HepG2 (cell line): ENCODE measurements around the gene NLGN2. TPM values are rescaled to one million over a fixed set of nuclear protein-coding genes. Genes with fewer than 3 reads are reported as not detected.

ENCODE experiments used
- MAZ ChIP-seq, 2 experiments: sonication (generic) in 1 of 2; formaldehyde crosslinking in 1 of 2; IDR thresholded peaks; 2 replicates each; pipeline versions ENCODE4 v1.5.0 to v1.6.1; 2012 to 2020; ENCODE audit warnings: low read depth in 2 of 2, mild to moderate bottlenecking in 2 of 2, borderline replicate concordance in 1 of 2, improper control_type of control experiment in 1 of 2, low read length in 1 of 2, missing genetic modification reagents in 1 of 2, moderate library complexity in 1 of 2
- PHF21A ChIP-seq: sonication (generic); formaldehyde crosslinking; IDR thresholded peaks from 2 replicates; pipeline ENCODE4 v1.5.0; 2020; ENCODE audit warnings: mild to moderate bottlenecking, missing genetic modification reagents
- POLR2G ChIP-seq: fragments of 200-400 bp; formaldehyde crosslinking; IDR thresholded peaks from 2 replicates; pipeline ENCODE4 v1.6.1; 2018; ENCODE audit warnings: mild to moderate bottlenecking, low read depth, low read length, moderate library complexity
- ZNF143 ChIP-seq: sonication (generic); formaldehyde crosslinking; IDR thresholded peaks from 2 replicates; pipeline ENCODE4 v1.4.0; 2020; ENCODE audit warnings: missing genetic modification reagents
- ZNF441 ChIP-seq: sonication (generic); formaldehyde crosslinking; IDR thresholded peaks from 2 replicates; pipeline ENCODE4 v1.7.0; 2021; ENCODE audit warnings: missing genetic modification reagents, borderline replicate concordance
- polyA plus RNA-seq, 8 experiments: library from polyadenylated mRNA; depleted of rRNA in 3 of 8; stranded (reverse) in 7 of 8; unstranded in 1 of 8; fragments of >200 nt; fragmentation: Illumina TruSeq in 4 of 8; extraction: Trizol in 4 of 8; gene quantifications; 2 replicates each; pipeline versions ENCODE4 v1.2.1 to v1.2.3, GENCODE V29; 2011 to 2016; ENCODE audit warnings: low read depth in 4 of 8, missing spikeins in 1 of 8, mixed read lengths in 1 of 8; ENCODE audit not compliant: insufficient read depth in 1 of 8
- total RNA-seq, 5 experiments: library from RNA; depleted of rRNA; stranded (reverse); fragments of >200 nt; fragmentation: Illumina TruSeq; extraction: Trizol; gene quantifications; 2 replicates each; pipeline ENCODE4 v1.2.3, GENCODE V29; 2016; ENCODE audit warnings: low read depth in 1 of 5
- TF ChIP-seq, protein P1 (sequence below): IDR thresholded peaks from 2 replicates; pipeline ENCODE4 v1.6.1; 2018; ENCODE audit warnings: missing genetic modification reagents
- TF ChIP-seq, protein P2 (sequence below): IDR thresholded peaks from 2 replicates; pipeline ENCODE4 v1.6.1; 2012; ENCODE audit warnings: inconsistent platforms
- TF ChIP-seq, protein P3 (sequence below), 2 experiments: sonication (generic) in 1 of 2; formaldehyde crosslinking in 1 of 2; IDR thresholded peaks; 2 replicates each; pipeline versions ENCODE4 v1.5.1 to v1.6.1; 2011 to 2020; ENCODE audit warnings: borderline replicate concordance in 1 of 2, low read depth in 1 of 2, low read length in 1 of 2, mild to moderate bottlenecking in 1 of 2, missing genetic modification reagents in 1 of 2, moderate library complexity in 1 of 2
- TF ChIP-seq, protein P4 (sequence below): sonication (generic); formaldehyde crosslinking; IDR thresholded peaks from 2 replicates; pipeline ENCODE4; 2020; ENCODE audit warnings: missing genetic modification reagents, mild to moderate bottlenecking, borderline replicate concordance
- TF ChIP-seq, protein P5 (sequence below): sonication (generic); formaldehyde crosslinking; IDR thresholded peaks from 2 replicates; pipeline ENCODE4 v1.8.0; 2022; ENCODE audit warnings: missing genetic modification reagents, low read depth, mild to moderate bottlenecking, borderline replicate concordance
- TF ChIP-seq, protein P6 (sequence below): sonication (generic); formaldehyde crosslinking; IDR thresholded peaks from 2 replicates; pipeline ENCODE4 v1.5.1; 2020; ENCODE audit warnings: mild to moderate bottlenecking, missing genetic modification reagents, moderate library complexity

The NLGN2 gene
- total and polyA plus RNA-seq, 2 of the 13 experiments (the other 11 are each of a cell fraction or from before 2014, with no cell fraction given) = 1.9 to 11.0 TPM

DNA sequence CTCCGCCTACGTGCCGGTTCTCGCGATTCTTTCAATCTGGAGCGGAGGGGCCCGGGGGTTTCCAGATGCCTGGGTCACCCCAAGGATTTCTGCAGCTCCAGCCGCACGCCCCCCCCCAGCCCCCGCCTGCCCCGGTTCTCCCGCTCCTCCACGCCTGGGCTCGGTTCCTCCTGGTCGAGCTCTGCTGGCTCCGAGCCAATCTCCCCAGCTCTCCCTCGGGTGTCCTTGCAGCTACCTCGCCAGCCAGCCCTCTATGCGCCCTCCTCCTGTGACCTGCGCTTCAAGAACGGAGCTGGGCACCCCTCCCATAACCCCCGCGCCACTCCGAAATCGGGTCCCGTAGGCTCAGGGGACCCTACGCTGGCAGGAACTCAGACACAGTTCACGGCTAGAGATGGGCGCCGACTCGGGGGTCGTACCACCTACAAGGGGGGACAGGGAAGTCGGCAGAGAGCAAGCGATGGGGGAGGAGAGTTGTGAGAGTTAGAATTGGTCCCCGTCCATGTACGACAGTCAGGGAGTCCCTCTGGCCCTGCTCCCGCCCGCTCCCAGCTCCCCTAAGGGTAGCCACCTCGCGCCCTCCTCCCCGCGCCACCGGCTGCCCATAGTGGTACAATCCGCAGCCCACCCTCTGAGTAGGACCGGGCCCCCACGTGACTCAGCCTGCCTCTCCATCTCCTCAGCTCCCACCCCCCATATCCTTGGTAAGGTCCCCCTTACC, 32.6 kb downstream of the NLGN2 start (continued):
- TF ChIP-seq, protein P1, sequence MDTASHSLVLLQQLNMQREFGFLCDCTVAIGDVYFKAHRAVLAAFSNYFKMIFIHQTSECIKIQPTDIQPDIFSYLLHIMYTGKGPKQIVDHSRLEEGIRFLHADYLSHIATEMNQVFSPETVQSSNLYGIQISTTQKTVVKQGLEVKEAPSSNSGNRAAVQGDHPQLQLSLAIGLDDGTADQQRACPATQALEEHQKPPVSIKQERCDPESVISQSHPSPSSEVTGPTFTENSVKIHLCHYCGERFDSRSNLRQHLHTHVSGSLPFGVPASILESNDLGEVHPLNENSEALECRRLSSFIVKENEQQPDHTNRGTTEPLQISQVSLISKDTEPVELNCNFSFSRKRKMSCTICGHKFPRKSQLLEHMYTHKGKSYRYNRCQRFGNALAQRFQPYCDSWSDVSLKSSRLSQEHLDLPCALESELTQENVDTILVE (CRISPR knock-in tag) = no peak
- TF ChIP-seq, protein P2, sequence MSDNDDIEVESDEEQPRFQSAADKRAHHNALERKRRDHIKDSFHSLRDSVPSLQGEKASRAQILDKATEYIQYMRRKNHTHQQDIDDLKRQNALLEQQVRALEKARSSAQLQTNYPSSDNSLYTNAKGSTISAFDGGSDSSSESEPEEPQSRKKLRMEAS = peak; percentile 56
- TF ChIP-seq ZNF441 (CRISPR knock-in tag) (no peak), POLR2G (peak; percentile 44; the same call in 1 of the 2 replicates), ZNF143 (CRISPR knock-in tag) (peak; percentile 32; the same call in 1 of the 2 replicates), MAZ (IDR thresholded peaks at IDR 0.05; ENCODE audit: borderline replicate concordance, low read depth, low read length) (no peak), MAZ (CRISPR knock-in tag; IDR thresholded peaks at IDR 0.05; ENCODE audit: low read depth) (peak; percentile 42; the same call in 1 of the 2 replicates), PHF21A (CRISPR knock-in tag) (0 out of 2 replicates have a peak, but pooled peaks have one; percentile 2)
- TF ChIP-seq, protein P3, sequence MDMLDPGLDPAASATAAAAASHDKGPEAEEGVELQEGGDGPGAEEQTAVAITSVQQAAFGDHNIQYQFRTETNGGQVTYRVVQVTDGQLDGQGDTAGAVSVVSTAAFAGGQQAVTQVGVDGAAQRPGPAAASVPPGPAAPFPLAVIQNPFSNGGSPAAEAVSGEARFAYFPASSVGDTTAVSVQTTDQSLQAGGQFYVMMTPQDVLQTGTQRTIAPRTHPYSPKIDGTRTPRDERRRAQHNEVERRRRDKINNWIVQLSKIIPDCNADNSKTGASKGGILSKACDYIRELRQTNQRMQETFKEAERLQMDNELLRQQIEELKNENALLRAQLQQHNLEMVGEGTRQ (IDR thresholded peaks at IDR 0.05; ENCODE audit: low read depth, low read length) = no peak
- TF ChIP-seq, protein P3 (CRISPR knock-in tag; IDR thresholded peaks at IDR 0.05; ENCODE audit: borderline replicate concordance) = peak; percentile 72; the same call in 1 of the 2 replicates
- TF ChIP-seq, protein P4, sequence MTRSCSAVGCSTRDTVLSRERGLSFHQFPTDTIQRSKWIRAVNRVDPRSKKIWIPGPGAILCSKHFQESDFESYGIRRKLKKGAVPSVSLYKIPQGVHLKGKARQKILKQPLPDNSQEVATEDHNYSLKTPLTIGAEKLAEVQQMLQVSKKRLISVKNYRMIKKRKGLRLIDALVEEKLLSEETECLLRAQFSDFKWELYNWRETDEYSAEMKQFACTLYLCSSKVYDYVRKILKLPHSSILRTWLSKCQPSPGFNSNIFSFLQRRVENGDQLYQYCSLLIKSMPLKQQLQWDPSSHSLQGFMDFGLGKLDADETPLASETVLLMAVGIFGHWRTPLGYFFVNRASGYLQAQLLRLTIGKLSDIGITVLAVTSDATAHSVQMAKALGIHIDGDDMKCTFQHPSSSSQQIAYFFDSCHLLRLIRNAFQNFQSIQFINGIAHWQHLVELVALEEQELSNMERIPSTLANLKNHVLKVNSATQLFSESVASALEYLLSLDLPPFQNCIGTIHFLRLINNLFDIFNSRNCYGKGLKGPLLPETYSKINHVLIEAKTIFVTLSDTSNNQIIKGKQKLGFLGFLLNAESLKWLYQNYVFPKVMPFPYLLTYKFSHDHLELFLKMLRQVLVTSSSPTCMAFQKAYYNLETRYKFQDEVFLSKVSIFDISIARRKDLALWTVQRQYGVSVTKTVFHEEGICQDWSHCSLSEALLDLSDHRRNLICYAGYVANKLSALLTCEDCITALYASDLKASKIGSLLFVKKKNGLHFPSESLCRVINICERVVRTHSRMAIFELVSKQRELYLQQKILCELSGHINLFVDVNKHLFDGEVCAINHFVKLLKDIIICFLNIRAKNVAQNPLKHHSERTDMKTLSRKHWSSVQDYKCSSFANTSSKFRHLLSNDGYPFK (CRISPR knock-in tag) = peak; percentile 45; the same call in 1 of the 2 replicates
- TF ChIP-seq, protein P5, sequence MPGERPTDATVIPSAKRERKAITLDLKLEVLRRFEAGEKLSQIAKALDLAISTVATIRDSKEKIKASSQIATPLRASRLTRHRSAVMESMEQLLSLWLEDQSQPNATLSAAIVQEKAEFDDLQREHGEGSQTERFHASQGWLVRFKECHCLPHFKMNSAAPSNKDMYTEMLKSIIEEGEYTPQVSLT (CRISPR knock-in tag) = no peak
- TF ChIP-seq, protein P6, sequence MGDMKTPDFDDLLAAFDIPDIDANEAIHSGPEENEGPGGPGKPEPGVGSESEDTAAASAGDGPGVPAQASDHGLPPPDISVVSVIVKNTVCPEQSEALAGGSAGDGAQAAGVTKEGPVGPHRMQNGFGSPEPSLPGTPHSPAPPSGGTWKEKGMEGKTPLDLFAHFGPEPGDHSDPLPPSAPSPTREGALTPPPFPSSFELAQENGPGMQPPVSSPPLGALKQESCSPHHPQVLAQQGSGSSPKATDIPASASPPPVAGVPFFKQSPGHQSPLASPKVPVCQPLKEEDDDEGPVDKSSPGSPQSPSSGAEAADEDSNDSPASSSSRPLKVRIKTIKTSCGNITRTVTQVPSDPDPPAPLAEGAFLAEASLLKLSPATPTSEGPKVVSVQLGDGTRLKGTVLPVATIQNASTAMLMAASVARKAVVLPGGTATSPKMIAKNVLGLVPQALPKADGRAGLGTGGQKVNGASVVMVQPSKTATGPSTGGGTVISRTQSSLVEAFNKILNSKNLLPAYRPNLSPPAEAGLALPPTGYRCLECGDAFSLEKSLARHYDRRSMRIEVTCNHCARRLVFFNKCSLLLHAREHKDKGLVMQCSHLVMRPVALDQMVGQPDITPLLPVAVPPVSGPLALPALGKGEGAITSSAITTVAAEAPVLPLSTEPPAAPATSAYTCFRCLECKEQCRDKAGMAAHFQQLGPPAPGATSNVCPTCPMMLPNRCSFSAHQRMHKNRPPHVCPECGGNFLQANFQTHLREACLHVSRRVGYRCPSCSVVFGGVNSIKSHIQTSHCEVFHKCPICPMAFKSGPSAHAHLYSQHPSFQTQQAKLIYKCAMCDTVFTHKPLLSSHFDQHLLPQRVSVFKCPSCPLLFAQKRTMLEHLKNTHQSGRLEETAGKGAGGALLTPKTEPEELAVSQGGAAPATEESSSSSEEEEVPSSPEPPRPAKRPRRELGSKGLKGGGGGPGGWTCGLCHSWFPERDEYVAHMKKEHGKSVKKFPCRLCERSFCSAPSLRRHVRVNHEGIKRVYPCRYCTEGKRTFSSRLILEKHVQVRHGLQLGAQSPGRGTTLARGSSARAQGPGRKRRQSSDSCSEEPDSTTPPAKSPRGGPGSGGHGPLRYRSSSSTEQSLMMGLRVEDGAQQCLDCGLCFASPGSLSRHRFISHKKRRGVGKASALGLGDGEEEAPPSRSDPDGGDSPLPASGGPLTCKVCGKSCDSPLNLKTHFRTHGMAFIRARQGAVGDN = peak; percentile 60
